Spinal cord (tissue), 10 donors: Measurements from ENCODE around the gene HSPBP1. TPM values are rescaled to one million over a fixed set of nuclear protein-coding genes. Genes with fewer than 3 reads are reported as not detected.
"Not testable (repeated sequence)": the region's sequence is repeated elsewhere in the genome, so short reads cannot be mapped to it uniquely, and the experiment has no call there.

Source experiments
- DNase-seq, 6 donors: peaks; one replicate each; pipeline versions ENCODE4 v3.0.0 to v3.0.0-alpha.2; 2013 to 2015; ENCODE audit warnings: low spot score in 6 of 6, low read depth in 4 of 6
- H3K27ac ChIP-seq: one replicate; pipeline ENCODE4 v1.5.1; 2013; ENCODE audit warnings: low read depth, low read length, control low read depth
- H3K27me3 ChIP-seq: one replicate; pipeline ENCODE4 v1.6.1; 2013; ENCODE audit warnings: low read length; ENCODE audit not compliant: control insufficient read depth, insufficient read depth
- H3K36me3 ChIP-seq: one replicate; pipeline ENCODE4 v1.6.1; 2013; ENCODE audit warnings: low read length; ENCODE audit not compliant: control insufficient read depth, insufficient read depth
- H3K4me1 ChIP-seq: one replicate; pipeline ENCODE4 v1.6.1; 2013; ENCODE audit warnings: low read length; ENCODE audit not compliant: control insufficient read depth, insufficient read depth
- H3K4me3 ChIP-seq: one replicate; pipeline ENCODE4 v1.5.1; 2013; ENCODE audit warnings: low read depth, low read length, control low read depth
- H3K9me3 ChIP-seq: one replicate; pipeline ENCODE4 v1.6.1; 2013; ENCODE audit warnings: low read length; ENCODE audit not compliant: control insufficient read depth, insufficient read depth
- WGBS: methylation state at CpG from one replicate; pipeline ENCODE4 v1.1.5; 2013; ENCODE audit warnings: missing lambda C conversion rate; ENCODE audit not compliant: insufficient coverage; 5-methylcytosine and 5-hydroxymethylcytosine counted together
- polyA plus RNA-seq, 2 donors: library from polyadenylated mRNA; unstranded; fragments of 120-200 nt; gene quantifications; one replicate each; pipeline ENCODE4 v1.2.1, GENCODE V29; 2013; ENCODE audit not compliant: insufficient read length in 2 of 2
- total RNA-seq, 2 donors: library from RNA; depleted of rRNA in 1 of 2; stranded (reverse); fragments of 120-200 nt in 1 of 2; fragments of >200 nt in 1 of 2; gene quantifications; one replicate each; pipeline versions ENCODE4 v1.2.3 to v1.2.4, GENCODE V29; 2013 to 2014
- donor health status: healthy.

Gene HSPBP1
- total and polyA plus RNA-seq, 4 donors = 19.6 to 71.4 (median 46.1) TPM

DNA sequence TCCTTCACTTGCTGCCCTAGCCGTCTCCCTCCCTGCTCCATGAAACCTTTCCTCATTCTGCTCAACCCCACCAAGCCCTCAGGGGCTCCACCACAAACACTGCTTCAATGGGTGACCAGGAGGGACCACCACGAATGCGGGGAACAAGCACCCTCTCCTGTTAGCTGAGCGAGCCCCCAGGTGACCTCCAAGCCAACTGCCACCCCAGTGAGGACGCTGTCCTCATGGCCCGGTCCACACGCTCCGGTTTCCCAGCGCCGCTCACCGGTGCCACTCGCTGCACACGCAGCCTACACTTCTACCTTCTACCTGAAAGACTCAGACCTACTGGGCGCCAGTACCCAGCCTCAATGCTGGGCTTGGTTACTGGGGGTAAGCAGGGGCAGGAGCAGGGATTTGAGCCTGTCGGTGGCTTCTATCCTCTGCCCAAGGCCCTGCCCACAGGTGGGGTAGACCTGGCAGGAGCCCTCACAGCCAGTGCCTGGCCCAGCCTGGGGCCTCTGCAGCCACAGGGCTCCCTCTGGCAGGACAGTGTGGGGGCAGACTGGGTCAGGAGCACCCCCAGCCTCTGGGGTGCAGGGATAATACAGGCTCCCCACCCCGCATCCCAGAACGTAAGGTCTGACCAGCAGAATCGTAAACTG is 50.6 kb downstream of the HSPBP1 start:
- Histone ChIP-seq H3K36me3 (peaks cover 85% of the 10 kb centered on the region), H3K9me3 (no peaks in the 10 kb centered on the region), H3K4me1 (no peaks in the 10 kb centered on the region), H3K4me3 (no peak overlapping the region), H3K27me3 (no peaks in the 10 kb centered on the region), H3K27ac (no peak overlapping the region)
- WGBS = 90% methylated on average over 10 of the region's 18 CpGs
- DNase-seq = no peak

DNA sequence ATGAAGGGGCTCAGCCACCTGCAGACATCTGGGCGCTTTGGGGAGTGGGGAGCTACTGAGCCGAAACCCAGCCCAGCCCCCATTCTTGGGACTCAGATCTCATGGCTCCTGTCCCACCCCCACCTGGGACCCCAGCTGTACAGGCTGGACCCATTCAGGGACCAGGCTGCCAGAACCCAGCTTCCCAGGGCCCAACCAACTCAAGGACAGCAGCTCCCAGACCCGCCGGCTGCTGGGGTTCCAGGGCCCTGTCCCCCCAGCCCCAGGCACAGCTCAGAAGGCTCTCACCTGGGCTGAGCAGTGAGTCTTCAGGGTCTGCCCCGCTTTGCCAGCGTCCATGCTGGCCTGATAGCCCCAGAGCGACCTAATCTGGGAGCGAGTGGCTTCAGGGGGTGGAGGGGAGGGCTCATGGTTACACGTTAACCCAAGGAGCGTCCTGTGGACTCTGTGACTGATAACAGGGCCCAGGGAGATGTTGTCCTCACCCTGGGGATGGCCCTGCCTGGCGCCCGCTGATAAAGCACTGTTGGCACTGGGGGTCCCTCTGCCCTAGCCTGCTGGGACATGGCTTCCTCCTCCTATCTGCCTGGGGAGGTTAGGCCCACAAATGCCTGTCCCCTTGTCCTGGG is 51.4 kb downstream of the HSPBP1 start, which contains the start of gene TMEM86B:
TSS of gene TMEM86B (minus strand) at position 361 of the 629 bp plus-strand sequence. CDS start at position 339, 22 bp downstream.
- H3K27ac ChIP-seq = no peak within 1 kb of the TSS
- H3K27me3 ChIP-seq = no peaks in the 10 kb centered on the region
- DNase-seq = no peak
- 78% methylated on average over 10 of the region's 12 CpGs for WGBS
- no peak within 1 kb of the TSS for H3K4me3 ChIP-seq
- no peaks in the 10 kb centered on the region for H3K9me3 ChIP-seq
- no peaks in the 10 kb centered on the region for H3K4me1 ChIP-seq
- peaks cover 89% of the 10 kb centered on the region for H3K36me3 ChIP-seq

DNA sequence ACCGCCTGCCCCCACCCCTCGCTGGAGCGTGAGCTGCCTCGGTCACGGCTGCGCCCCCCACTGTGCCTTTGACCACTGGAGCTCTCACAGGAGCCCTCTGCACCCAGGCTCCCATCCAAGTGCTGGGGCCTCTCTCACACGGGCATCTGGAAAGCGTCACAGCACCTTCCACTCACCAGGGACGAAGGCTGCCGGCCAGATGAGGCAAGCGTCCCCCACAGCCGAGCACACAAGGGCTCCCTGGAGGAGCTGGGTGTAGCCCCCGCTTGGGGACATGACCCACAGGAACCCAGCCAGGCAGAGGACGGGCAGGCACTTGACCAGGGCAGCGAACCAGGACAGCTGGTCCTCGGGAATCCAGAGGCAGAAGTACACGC is 51.9 kb downstream of the HSPBP1 start:
- Histone ChIP-seq H3K4me1 (no peaks in the 10 kb centered on the region), H3K27me3 (no peaks in the 10 kb centered on the region), H3K4me3 (no peak overlapping the region), H3K9me3 (no peaks in the 10 kb centered on the region), H3K36me3 (peaks cover 92% of the 10 kb centered on the region), H3K27ac (no peak overlapping the region)
- WGBS = 69% methylated on average over 17 of the region's 17 CpGs
- no peak for DNase-seq

DNA sequence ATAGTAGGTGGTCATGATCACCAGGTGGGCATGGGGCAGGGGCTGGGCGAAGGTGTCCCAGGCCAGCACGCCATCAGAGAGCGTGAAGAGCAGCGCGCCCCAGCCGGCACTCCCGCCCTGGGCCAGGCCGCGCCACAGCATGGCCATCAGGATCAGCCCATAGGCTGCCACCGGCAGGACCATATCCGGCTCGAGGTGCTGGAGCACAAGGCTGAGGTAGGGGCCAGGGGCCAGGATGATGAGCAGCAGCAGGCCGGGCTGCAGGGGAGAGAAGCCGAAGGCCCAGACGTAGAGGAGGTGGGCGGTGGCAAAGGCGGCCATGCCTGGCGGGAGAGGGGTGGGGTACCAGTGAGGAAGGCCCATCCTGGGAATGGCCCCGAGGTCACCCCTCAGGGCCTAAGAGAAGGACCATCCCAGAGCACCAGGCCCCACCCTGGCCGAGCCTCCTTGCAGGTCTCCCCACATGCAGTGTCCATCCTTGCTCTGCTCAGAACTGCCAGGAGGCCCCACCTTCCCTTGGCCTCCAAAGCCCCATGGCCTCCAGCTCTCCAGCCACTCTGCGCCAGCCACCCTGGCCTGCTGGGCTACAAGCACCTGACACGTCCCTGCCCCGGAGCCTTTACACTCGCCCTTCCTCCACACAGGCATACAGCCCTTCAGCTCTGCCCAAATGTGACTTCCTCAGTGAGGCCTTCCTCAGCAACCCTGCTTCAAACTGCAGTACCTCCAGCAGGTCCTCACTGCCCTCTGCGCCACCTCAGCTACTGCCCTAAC is 52.5 kb downstream of the HSPBP1 start:
- H3K4me1 ChIP-seq = no peaks in the 10 kb centered on the region
- peaks cover 94% of the 10 kb centered on the region for H3K36me3 ChIP-seq
- DNase-seq = no peak
- no peaks in the 10 kb centered on the region for H3K9me3 ChIP-seq
- no peaks in the 10 kb centered on the region for H3K27me3 ChIP-seq
- no peak overlapping the region for H3K27ac ChIP-seq
- WGBS = 92% methylated on average over 25 of the region's 25 CpGs
- H3K4me3 ChIP-seq = no peak overlapping the region

DNA sequence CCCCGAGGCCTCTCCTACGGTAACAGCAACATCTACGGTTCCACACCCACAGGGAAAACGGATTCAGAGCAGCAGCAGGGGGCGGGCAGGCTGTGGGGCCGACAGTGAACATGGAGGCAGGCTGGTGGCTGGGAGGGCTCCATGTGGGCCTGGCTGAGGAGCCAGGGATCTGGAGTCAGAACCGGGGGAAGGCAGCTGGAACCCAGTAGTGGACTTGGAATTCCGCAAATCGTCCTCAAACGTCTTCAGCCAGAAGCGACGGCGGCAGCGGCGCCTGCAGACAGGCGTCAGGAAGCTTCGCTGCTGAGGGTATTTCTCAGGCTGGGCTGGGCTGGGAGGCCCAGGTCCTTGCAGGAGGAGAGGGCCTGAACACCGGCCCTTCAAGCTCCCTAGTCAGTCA is 53.1 kb downstream of the HSPBP1 start:
- Histone ChIP-seq H3K4me3 (no peak overlapping the region), H3K27ac (no peak overlapping the region), H3K9me3 (no peaks in the 10 kb centered on the region), H3K4me1 (no peaks in the 10 kb centered on the region), H3K36me3 (peaks cover 88% of the 10 kb centered on the region), H3K27me3 (no peaks in the 10 kb centered on the region)
- DNase-seq = no peak
- WGBS = 73% methylated on average over 18 of the region's 18 CpGs

DNA sequence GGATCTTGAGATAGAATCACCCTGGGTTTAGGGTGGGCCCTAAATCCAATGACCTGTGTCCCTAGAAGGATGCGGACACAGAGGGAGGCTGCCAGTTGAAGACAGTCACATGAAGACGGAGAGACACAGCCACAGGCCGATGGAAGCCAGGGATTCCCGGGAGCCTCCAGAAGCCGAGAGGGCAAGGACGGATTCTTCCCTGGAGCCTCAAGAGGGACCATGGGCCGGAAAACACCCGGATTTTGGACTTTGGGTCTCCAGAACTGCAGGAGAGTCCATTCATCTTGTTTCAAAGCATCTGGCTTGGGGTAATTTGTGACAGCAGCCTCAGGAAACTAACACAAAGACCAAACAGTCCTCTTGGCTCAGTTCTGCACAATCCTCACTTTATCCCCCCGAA is 53.6 kb downstream of the HSPBP1 start:
- H3K4me1 ChIP-seq = no peaks in the 10 kb centered on the region
- H3K27ac ChIP-seq = no peak overlapping the region
- no peaks in the 10 kb centered on the region for H3K27me3 ChIP-seq
- DNase-seq = no peak
- peaks cover 83% of the 10 kb centered on the region for H3K36me3 ChIP-seq
- H3K4me3 ChIP-seq = no peak overlapping the region
- H3K9me3 ChIP-seq = no peaks in the 10 kb centered on the region
- 77% methylated on average over 9 of the region's 9 CpGs for WGBS

DNA sequence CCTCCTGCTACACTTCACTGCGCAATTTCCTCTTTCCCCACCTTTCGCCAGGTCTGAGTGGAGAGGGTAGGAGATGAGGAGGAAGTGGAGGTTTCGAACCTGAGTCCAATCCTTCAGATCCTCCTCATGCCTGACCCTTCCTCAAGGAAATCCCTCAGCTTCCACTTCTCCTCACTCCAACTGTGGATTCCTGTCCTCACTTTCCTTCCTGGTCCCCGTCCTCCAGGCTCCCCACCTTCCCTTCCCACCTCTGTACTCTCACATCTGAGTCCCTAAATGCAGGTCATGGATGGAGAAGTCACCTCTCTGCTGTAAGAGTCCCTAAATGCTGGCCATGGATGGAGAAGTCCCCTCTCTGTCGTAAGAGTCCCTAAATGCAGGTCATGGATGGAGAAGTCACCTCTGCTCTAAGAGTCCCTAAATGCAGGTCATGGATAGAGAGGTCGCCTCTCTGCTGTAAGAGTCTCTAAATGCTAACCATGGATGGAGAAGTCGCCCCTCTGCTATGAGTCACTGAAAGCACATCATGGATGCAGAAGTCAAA is 54.4 kb downstream of the HSPBP1 start:
- H3K27ac ChIP-seq = no peak overlapping the region
- H3K9me3 ChIP-seq = no peaks in the 10 kb centered on the region
- no peaks in the 10 kb centered on the region for H3K27me3 ChIP-seq
- DNase-seq = no peak
- H3K4me1 ChIP-seq = no peaks in the 10 kb centered on the region
- H3K4me3 ChIP-seq = no peak overlapping the region
- WGBS = 98% methylated on average over 4 of the region's 7 CpGs
- peaks cover 75% of the 10 kb centered on the region for H3K36me3 ChIP-seq

DNA sequence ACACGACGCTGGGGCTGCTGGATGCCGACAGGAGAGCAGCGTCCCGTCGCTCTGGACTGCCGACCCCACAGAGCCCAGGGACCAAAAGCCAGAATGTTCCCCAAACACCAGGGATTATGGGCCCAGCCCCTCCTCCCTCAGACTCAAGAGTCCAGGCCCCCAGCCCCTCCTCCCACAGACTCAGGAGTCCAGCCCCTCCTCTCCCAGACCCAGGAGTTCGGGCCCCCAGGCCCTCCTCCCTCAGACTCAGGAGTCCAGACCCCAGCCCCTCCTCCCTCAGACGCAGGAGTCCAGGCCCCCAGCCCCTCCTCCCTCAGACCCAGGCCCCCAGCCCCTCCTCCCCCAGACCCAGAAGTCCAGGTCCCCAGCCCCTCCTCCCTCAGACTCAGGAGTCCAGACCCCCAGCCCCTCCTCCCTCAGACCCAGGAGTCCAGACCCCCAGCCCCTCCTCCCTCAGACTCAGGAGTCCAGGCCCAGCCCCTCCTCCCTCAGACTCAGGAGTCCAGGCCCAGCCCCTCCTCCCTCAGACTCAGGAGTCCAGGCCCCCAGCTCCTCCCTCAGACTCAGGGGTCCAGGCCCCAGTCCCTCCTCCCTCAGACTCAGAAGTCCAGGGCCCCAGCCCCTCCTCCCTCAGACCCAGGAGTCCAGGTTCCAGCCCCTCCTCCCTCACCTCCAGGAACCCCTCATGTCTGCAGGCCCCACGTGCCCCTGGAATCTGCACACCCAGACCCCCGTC is 55.1 kb downstream of the HSPBP1 start:
- not testable (repeated sequence) for H3K4me1 ChIP-seq, H3K4me3 ChIP-seq, H3K9me3 ChIP-seq, H3K27ac ChIP-seq, H3K27me3 ChIP-seq, DNase-seq
- peaks cover 69% of the 10 kb centered on the region for H3K36me3 ChIP-seq
- 73% methylated on average over 7 of the region's 11 CpGs for WGBS

DNA sequence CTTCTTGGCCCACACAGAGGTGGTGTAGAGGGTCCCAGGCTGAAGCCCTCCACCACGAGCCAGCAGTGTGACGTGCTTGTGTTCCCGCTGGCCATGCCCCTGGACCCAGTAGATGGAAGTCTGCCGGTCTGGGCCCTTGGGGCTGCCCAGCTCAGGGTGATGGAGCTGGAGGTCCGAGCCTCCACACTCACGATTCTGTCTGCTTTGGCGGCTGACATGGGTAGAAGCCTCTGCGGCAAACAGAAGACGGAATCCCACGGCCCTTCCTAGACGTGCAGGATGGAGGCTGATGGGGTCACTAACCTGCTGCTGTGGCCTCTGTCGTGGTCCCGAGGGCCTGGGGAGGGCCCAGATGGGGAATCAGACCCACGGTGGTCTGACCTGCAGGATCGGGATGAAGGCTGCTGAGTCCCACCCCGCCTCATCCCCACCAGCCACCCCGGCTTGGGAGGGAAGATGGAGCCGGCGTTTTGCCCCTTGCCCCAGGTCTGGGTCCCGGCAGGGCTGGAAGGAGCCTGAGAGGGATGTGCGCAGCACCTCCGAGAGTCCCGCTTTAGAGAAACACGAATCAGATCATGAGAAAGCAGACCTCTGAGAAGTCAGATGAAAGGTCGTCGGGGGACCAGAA is 55.8 kb downstream of the HSPBP1 start:
- WGBS = 79% methylated on average over 22 of the region's 26 CpGs
- no peaks in the 10 kb centered on the region for H3K27me3 ChIP-seq
- no peak overlapping the region for H3K27ac ChIP-seq
- no peaks in the 10 kb centered on the region for H3K4me1 ChIP-seq
- H3K36me3 ChIP-seq = peaks cover 62% of the 10 kb centered on the region
- no peak overlapping the region for H3K4me3 ChIP-seq
- DNase-seq = no peak
- H3K9me3 ChIP-seq = no peaks in the 10 kb centered on the region
